GM12878 (cell line): Measurements from ENCODE around the gene PKMYT1. TPM values are rescaled to one million over a fixed set of nuclear protein-coding genes. Genes with fewer than 3 reads are reported as not detected.
A peak's percentile ranks its signal among the peaks of the same experiment; 100 is the strongest.

Experiments used
- BACH1 ChIP-seq: fragments of 450-650 bp; IDR thresholded peaks from 2 replicates; pipeline ENCODE4 v1.6.1; 2017; ENCODE audit warnings: mild to moderate bottlenecking, borderline replicate concordance
- BHLHE40 ChIP-seq, 2 experiments: fragments of 450-650 bp in 1 of 2; IDR thresholded peaks; 2 replicates each; pipeline ENCODE4 v1.6.1; 2011 to 2017; ENCODE audit warnings: low read depth in 2 of 2, borderline replicate concordance in 1 of 2, improper control_type of control experiment in 1 of 2, low read length in 1 of 2, mild to moderate bottlenecking in 1 of 2
- CBX3 ChIP-seq: fragments of 200-600 bp; sonication (generic); IDR thresholded peaks from 2 replicates; pipeline ENCODE4 v1.6.1; 2016; ENCODE audit warnings: low read depth, borderline replicate concordance
- CHD4 ChIP-seq: fragments of 200-600 bp; sonication (generic); IDR thresholded peaks from 2 replicates; pipeline ENCODE4 v1.6.1; 2016; ENCODE audit warnings: mild to moderate bottlenecking
- FOS ChIP-seq: IDR thresholded peaks from 3 replicates; pipeline ENCODE4 v1.6.1; 2011; ENCODE audit warnings: borderline replicate concordance; ENCODE audit not compliant: insufficient read length; ENCODE audit errors: extremely low read depth
- GABPA ChIP-seq: IDR thresholded peaks from 2 replicates; pipeline ENCODE4 v1.6.1; 2014; ENCODE audit warnings: antibody characterized with exemption, low read depth, mild to moderate bottlenecking, inconsistent platforms
- HDGF ChIP-seq: fragments of 450-650 bp; IDR thresholded peaks from 2 replicates; pipeline ENCODE4 v1.6.1; 2016; ENCODE audit warnings: antibody characterized with exemption
- IRF4 ChIP-seq: IDR thresholded peaks from 2 replicates; pipeline ENCODE4 v1.6.1; 2011; ENCODE audit warnings: low read depth, low read length
- JUNB ChIP-seq: IDR thresholded peaks from 2 replicates; pipeline ENCODE4 v1.6.1; 2016; ENCODE audit warnings: antibody characterized with exemption, mild to moderate bottlenecking
- LARP7 ChIP-seq: fragments of 450-650 bp; IDR thresholded peaks from 2 replicates; pipeline ENCODE4 v1.6.1; 2017; ENCODE audit warnings: mild to moderate bottlenecking
- PAX5 ChIP-seq: IDR thresholded peaks from 2 replicates; pipeline ENCODE4 v1.6.1; 2011; ENCODE audit warnings: low read depth, low read length, borderline replicate concordance
- SMAD5 ChIP-seq: IDR thresholded peaks from 2 replicates; pipeline ENCODE4 v1.6.1; 2016; ENCODE audit warnings: antibody characterized with exemption, low read depth
- SMC3 ChIP-seq: IDR thresholded peaks from 2 replicates; pipeline ENCODE4 v1.6.1; 2011; ENCODE audit warnings: low read length, improper control_type of control experiment, borderline replicate concordance
- SP1 ChIP-seq: IDR thresholded peaks from one replicate; pipeline ENCODE4 v1.6.1; 2011; ENCODE audit warnings: low read depth, low read length
- STAT3 ChIP-seq: IDR thresholded peaks from 2 replicates; pipeline ENCODE4 v1.6.1; 2011; ENCODE audit warnings: low read depth, low read length, improper control_type of control experiment
- WRNIP1 ChIP-seq: IDR thresholded peaks from 2 replicates; pipeline ENCODE4 v1.6.1; 2011; ENCODE audit warnings: low read depth, low read length, improper control_type of control experiment, borderline replicate concordance
- ZNF207 ChIP-seq: fragments of 450-650 bp; IDR thresholded peaks from 2 replicates; pipeline ENCODE4 v1.6.1; 2014; ENCODE audit warnings: antibody characterized with exemption, mild to moderate bottlenecking, borderline replicate concordance
- ZNF274 ChIP-seq: IDR thresholded peaks from one replicate; pipeline ENCODE4 v1.8.0; 2011; ENCODE audit not compliant: insufficient read length, insufficient read depth
- ZNF622 ChIP-seq: fragments of 450-650 bp; IDR thresholded peaks from 2 replicates; pipeline ENCODE4 v1.6.1; 2017; ENCODE audit warnings: mild to moderate bottlenecking, inconsistent platforms
- polyA plus RNA-seq, 11 experiments: library from polyadenylated mRNA; depleted of rRNA in 4 of 11; unstranded in 6 of 11; stranded (reverse) in 5 of 11; fragments of >200 nt; fragmentation: Nextera tagmentation in 4 of 11; fragmentation: Illumina TruSeq in 1 of 11; extraction: Ambion mirVana in 4 of 11; extraction: Trizol in 1 of 11; gene quantifications; 1 replicate in 1 of 11; 2 replicates in 10 of 11; pipeline versions ENCODE4 v1.2.1 to v1.2.3, GENCODE V29; 2011 to 2016; ENCODE audit warnings: inconsistent platforms in 2 of 11, missing spikeins in 2 of 11, low read depth in 1 of 11
- total RNA-seq, 4 experiments: library from RNA; depleted of rRNA in 3 of 4; stranded (reverse); fragments of >200 nt in 3 of 4; fragmentation: Illumina TruSeq in 1 of 4; extraction: Trizol in 1 of 4; gene quantifications; 2 replicates each; pipeline versions ENCODE4 v1.2.1 to v1.2.3, GENCODE V29; 2013 to 2021
- TF ChIP-seq, protein P1 (sequence below): IDR thresholded peaks from 2 replicates; pipeline ENCODE4 v1.6.1; 2012; ENCODE audit warnings: low read depth, low read length, improper control_type of control experiment
- TF ChIP-seq, protein P2 (sequence below): IDR thresholded peaks from 2 replicates; pipeline ENCODE4 v1.6.1; 2011; ENCODE audit warnings: mild to moderate bottlenecking, low read depth, low read length, moderate library complexity; ENCODE audit not compliant: insufficient replicate concordance
- TF ChIP-seq, protein P3 (sequence below): IDR thresholded peaks from 2 replicates; pipeline ENCODE4 v1.6.1; 2011; ENCODE audit warnings: low read depth, mild to moderate bottlenecking, low read length, moderate library complexity, borderline replicate concordance; ENCODE audit errors: extremely low read depth
- TF ChIP-seq, protein P4 (sequence below): IDR thresholded peaks from 2 replicates; pipeline ENCODE4 v1.6.1; 2012; ENCODE audit warnings: mild to moderate bottlenecking, low read depth, low read length
- TF ChIP-seq, protein P5 (sequence below): fragments of 450-650 bp; IDR thresholded peaks from 2 replicates; pipeline ENCODE4 v1.6.1; 2017; ENCODE audit warnings: antibody characterized with exemption, mild to moderate bottlenecking, moderate library complexity

The PKMYT1 gene
- total and polyA plus RNA-seq, 10 of the 15 experiments (the other 5 are each of a cell fraction or from before 2014, with no cell fraction given) = 4.6 to 101 (median 29.9) TPM

DNA sequence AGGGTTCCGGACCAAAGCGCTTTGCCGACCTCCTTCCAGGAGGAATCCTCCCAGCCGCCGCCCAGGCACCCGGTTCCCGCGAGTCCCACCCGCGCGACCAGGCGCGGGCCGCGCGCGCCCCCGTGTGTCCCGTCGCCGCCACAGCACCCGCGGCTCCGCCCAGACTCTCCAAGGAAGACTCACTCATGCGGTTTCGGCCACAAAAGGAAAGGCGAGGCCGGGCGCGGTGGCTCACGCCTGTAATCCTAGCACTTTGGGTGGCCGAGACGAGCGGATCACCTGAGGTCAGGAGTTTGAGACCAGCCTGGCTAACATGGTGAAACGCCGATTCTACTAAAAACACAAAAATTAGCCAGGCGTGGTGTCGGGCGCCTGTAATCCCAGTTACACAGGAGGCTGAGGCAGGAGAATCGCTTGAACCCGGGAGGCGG lies 3.5 kb upstream of the PKMYT1 start (continued):
- TF ChIP-seq, protein P1, sequence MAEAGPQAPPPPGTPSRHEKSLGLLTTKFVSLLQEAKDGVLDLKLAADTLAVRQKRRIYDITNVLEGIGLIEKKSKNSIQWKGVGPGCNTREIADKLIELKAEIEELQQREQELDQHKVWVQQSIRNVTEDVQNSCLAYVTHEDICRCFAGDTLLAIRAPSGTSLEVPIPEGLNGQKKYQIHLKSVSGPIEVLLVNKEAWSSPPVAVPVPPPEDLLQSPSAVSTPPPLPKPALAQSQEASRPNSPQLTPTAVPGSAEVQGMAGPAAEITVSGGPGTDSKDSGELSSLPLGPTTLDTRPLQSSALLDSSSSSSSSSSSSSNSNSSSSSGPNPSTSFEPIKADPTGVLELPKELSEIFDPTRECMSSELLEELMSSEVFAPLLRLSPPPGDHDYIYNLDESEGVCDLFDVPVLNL = no peak
- TF ChIP-seq, protein P2, sequence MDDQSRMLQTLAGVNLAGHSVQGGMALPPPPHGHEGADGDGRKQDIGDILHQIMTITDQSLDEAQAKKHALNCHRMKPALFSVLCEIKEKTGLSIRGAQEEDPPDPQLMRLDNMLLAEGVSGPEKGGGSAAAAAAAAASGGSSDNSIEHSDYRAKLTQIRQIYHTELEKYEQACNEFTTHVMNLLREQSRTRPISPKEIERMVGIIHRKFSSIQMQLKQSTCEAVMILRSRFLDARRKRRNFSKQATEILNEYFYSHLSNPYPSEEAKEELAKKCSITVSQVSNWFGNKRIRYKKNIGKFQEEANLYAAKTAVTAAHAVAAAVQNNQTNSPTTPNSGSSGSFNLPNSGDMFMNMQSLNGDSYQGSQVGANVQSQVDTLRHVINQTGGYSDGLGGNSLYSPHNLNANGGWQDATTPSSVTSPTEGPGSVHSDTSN = no peak
- TF ChIP-seq IRF4 (no peak), HDGF (0 out of 2 replicates have a peak, but pooled peaks have one; percentile 39), FOS (no peak), LARP7 (peak; percentile 49; the same call in 1 of the 2 replicates), PAX5 (no peak), CHD4 (no peak), ZNF207 (0 out of 2 replicates have a peak, but pooled peaks have one; percentile 57), ZNF274 (no peak), WRNIP1 (no peak), STAT3 (no peak), BHLHE40 (IDR thresholded peaks at IDR 0.05; ENCODE audit: borderline replicate concordance in 1 of 2, low read depth in 2 of 2, low read length in 1 of 2) (peak; percentile 36 to 48; a peak in 1 of 4 replicates), GABPA (no peak), SP1 (no peak), ZNF622 (no peak), JUNB (no peak), SMAD5 (no peak), CBX3 (no peak), SMC3 (peak; percentile 34; the same call in 1 of the 2 replicates), BACH1 (0 out of 2 replicates have a peak, but pooled peaks have one; percentile 45)
- TF ChIP-seq, protein P3, sequence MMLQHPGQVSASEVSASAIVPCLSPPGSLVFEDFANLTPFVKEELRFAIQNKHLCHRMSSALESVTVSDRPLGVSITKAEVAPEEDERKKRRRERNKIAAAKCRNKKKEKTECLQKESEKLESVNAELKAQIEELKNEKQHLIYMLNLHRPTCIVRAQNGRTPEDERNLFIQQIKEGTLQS = no peak
- TF ChIP-seq, protein P4, sequence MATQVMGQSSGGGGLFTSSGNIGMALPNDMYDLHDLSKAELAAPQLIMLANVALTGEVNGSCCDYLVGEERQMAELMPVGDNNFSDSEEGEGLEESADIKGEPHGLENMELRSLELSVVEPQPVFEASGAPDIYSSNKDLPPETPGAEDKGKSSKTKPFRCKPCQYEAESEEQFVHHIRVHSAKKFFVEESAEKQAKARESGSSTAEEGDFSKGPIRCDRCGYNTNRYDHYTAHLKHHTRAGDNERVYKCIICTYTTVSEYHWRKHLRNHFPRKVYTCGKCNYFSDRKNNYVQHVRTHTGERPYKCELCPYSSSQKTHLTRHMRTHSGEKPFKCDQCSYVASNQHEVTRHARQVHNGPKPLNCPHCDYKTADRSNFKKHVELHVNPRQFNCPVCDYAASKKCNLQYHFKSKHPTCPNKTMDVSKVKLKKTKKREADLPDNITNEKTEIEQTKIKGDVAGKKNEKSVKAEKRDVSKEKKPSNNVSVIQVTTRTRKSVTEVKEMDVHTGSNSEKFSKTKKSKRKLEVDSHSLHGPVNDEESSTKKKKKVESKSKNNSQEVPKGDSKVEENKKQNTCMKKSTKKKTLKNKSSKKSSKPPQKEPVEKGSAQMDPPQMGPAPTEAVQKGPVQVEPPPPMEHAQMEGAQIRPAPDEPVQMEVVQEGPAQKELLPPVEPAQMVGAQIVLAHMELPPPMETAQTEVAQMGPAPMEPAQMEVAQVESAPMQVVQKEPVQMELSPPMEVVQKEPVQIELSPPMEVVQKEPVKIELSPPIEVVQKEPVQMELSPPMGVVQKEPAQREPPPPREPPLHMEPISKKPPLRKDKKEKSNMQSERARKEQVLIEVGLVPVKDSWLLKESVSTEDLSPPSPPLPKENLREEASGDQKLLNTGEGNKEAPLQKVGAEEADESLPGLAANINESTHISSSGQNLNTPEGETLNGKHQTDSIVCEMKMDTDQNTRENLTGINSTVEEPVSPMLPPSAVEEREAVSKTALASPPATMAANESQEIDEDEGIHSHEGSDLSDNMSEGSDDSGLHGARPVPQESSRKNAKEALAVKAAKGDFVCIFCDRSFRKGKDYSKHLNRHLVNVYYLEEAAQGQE = no peak
- TF ChIP-seq, protein P5, sequence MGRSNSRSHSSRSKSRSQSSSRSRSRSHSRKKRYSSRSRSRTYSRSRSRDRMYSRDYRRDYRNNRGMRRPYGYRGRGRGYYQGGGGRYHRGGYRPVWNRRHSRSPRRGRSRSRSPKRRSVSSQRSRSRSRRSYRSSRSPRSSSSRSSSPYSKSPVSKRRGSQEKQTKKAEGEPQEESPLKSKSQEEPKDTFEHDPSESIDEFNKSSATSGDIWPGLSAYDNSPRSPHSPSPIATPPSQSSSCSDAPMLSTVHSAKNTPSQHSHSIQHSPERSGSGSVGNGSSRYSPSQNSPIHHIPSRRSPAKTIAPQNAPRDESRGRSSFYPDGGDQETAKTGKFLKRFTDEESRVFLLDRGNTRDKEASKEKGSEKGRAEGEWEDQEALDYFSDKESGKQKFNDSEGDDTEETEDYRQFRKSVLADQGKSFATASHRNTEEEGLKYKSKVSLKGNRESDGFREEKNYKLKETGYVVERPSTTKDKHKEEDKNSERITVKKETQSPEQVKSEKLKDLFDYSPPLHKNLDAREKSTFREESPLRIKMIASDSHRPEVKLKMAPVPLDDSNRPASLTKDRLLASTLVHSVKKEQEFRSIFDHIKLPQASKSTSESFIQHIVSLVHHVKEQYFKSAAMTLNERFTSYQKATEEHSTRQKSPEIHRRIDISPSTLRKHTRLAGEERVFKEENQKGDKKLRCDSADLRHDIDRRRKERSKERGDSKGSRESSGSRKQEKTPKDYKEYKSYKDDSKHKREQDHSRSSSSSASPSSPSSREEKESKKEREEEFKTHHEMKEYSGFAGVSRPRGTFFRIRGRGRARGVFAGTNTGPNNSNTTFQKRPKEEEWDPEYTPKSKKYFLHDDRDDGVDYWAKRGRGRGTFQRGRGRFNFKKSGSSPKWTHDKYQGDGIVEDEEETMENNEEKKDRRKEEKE = no peak
